Stomach (tissue), 19 donors: ENCODE measurements around the gene VCL. TPM values are rescaled to one million over a fixed set of nuclear protein-coding genes. Genes with fewer than 3 reads are reported as not detected.

Experiments
- DNase-seq, 2 donors: peaks; one replicate each; pipeline versions ENCODE4 v3.0.0 to v3.0.0-alpha.2; 2013 to 2019
- H3K27ac ChIP-seq, 5 donors: fragments of 200-600 bp in 4 of 5; sonication (generic) in 4 of 5; one replicate each; pipeline ENCODE4 v1.5.1; 2013 to 2019; ENCODE audit warnings: mild to moderate bottlenecking in 1 of 5, moderate library complexity in 1 of 5
- H3K27me3 ChIP-seq, 3 donors: fragments of 200-600 bp; sonication (generic); one replicate each; pipeline ENCODE4 v1.5.1; 2017 to 2019; ENCODE audit warnings: mixed run types in 1 of 3
- H3K36me3 ChIP-seq, 4 donors: fragments of 200-600 bp; sonication (generic); 1 replicate in 3 of 4; 2 replicates in 1 of 4; pipeline ENCODE4 v1.5.1; 2016 to 2019
- H3K4me1 ChIP-seq, 4 donors: fragments of 200-600 bp; sonication (generic); one replicate each; pipeline ENCODE4 v1.5.1; 2016 to 2019
- H3K4me3 ChIP-seq, 4 donors: fragments of 200-600 bp; sonication (generic) in 3 of 4; one replicate each; pipeline ENCODE4 v1.5.1; 2016 to 2019; ENCODE audit warnings: mild to moderate bottlenecking in 1 of 4
- H3K9me3 ChIP-seq, 4 donors: fragments of 200-600 bp; sonication (generic); one replicate each; pipeline ENCODE4 v1.5.1; 2016 to 2019
- CTCF ChIP-seq, 7 experiments: fragments of 450-650 bp in 4 of 7; fragments of 200-600 bp in 3 of 7; sonication (generic) in 3 of 7; IDR thresholded peaks; one replicate each; pipeline ENCODE4 v1.5.1; 2016 to 2019; ENCODE audit warnings: antibody characterized with exemption in 7 of 7, control low read depth in 2 of 7, mild to moderate bottlenecking in 1 of 7
- EP300 ChIP-seq: sonication (generic); formaldehyde crosslinking; IDR thresholded peaks from one replicate; pipeline ENCODE4 v1.6.1; 2017; ENCODE audit warnings: antibody characterized with exemption
- POLR2A ChIP-seq, 4 donors: fragments of 450-650 bp; IDR thresholded peaks; one replicate each; pipeline ENCODE4 v1.6.1; 2016; ENCODE audit warnings: antibody characterized with exemption in 4 of 4, control low read depth in 2 of 4, mild to moderate bottlenecking in 1 of 4, moderate library complexity in 1 of 4
- POLR2AphosphoS5 ChIP-seq, 3 donors: sonication (generic); formaldehyde crosslinking; IDR thresholded peaks; one replicate each; pipeline ENCODE4 v1.6.1; 2016; ENCODE audit warnings: antibody characterized with exemption in 3 of 3
- WGBS, 5 donors: extraction: QIAGEN DNeasy Blood & Tissue Kit in 3 of 5; methylation state at CpG; one replicate each; pipeline versions ENCODE4 v1.1.5 to v1.1.7; 2013 to 2018; 5-methylcytosine and 5-hydroxymethylcytosine counted together
- intact Hi-C: fragments of 100-400 bp; cut with DNase I; formaldehyde crosslinking; loops from one replicate; pipeline ENCODE4 v1.15.1; 2023; ENCODE audit warnings: low total_unique reads
- long read RNA-seq, 10 donors: transcript quantifications; one replicate each; lab custom pipeline, GENCODE V29; 2026
- polyA plus RNA-seq, 3 donors: library from polyadenylated mRNA; stranded (reverse); fragments of 200-250 nt; gene quantifications; one replicate each; pipeline ENCODE4 v1.2.3, GENCODE V29; 2013
- total RNA-seq, 5 donors: library from RNA; depleted of rRNA; stranded (reverse); fragments of >200 nt; gene quantifications; one replicate each; pipeline versions ENCODE4 v1.1.0 to v1.2.3, GENCODE V29; 2014 to 2016
- donor health status: healthy with polysubstance abuse.
- donor health status: Bipolar disorder and iron deficiency.
- donor health status: healthy.

VCL gene
- total RNA-seq, result 100 to 1,000 TPM in 3 of 5 donors, 10 to 100 TPM in 2; 50.8 to 211 (median 107) TPM
- polyA plus RNA-seq, result 10 to 100 TPM; 11.2 to 33.2 (median 13.4) TPM
- long read RNA-seq, donor 1, full-length matches to known transcripts, result 9 of 87 reads
- long read RNA-seq, donor 1, partial matches to known transcripts, result 78 of 87 reads
- long read RNA-seq, donor 1, other reads (novel, unspliced or antisense), result 0 of 87 reads
- long read RNA-seq, donor 2, full-length matches to known transcripts, result 13 of 139 reads
- long read RNA-seq, donor 2, partial matches to known transcripts, result 126 of 139 reads
- long read RNA-seq, donor 2, other reads (novel, unspliced or antisense), result 0 of 139 reads
- long read RNA-seq, donor 3, full-length matches to known transcripts, result 3 of 41 reads
- long read RNA-seq, donor 3, partial matches to known transcripts, result 38 of 41 reads
- long read RNA-seq, donor 3, other reads (novel, unspliced or antisense), result 0 of 41 reads
- long read RNA-seq, donor 4, full-length matches to known transcripts, result 1 of 1 reads
- long read RNA-seq, donor 4, partial matches to known transcripts, result 0 of 1 reads
- long read RNA-seq, donor 4, other reads (novel, unspliced or antisense), result 0 of 1 reads
- long read RNA-seq, donor 5, full-length matches to known transcripts, result 7 of 71 reads
- long read RNA-seq, donor 5, partial matches to known transcripts, result 64 of 71 reads
- long read RNA-seq, donor 5, other reads (novel, unspliced or antisense), result 0 of 71 reads
- long read RNA-seq, donor 6, full-length matches to known transcripts, result 30 of 172 reads
- long read RNA-seq, donor 6, partial matches to known transcripts, result 130 of 172 reads
- long read RNA-seq, donor 6, other reads (novel, unspliced or antisense), result 12 of 172 reads
- long read RNA-seq, donor 7, full-length matches to known transcripts, result 31 of 180 reads
- long read RNA-seq, donor 7, partial matches to known transcripts, result 149 of 180 reads
- long read RNA-seq, donor 7, other reads (novel, unspliced or antisense), result 0 of 180 reads
- long read RNA-seq, donor 8, full-length matches to known transcripts, result 10 of 20 reads
- long read RNA-seq, donor 8, partial matches to known transcripts, result 10 of 20 reads
- long read RNA-seq, donor 8, other reads (novel, unspliced or antisense), result 0 of 20 reads
- long read RNA-seq, donor 9, full-length matches to known transcripts, result 2 of 8 reads
- long read RNA-seq, donor 9, partial matches to known transcripts, result 6 of 8 reads
- long read RNA-seq, donor 9, other reads (novel, unspliced or antisense), result 0 of 8 reads
- long read RNA-seq, donor 10, full-length matches to known transcripts, result 5 of 5 reads
- long read RNA-seq, donor 10, partial matches to known transcripts, result 0 of 5 reads
- long read RNA-seq, donor 10, other reads (novel, unspliced or antisense), result 0 of 5 reads

DNA sequence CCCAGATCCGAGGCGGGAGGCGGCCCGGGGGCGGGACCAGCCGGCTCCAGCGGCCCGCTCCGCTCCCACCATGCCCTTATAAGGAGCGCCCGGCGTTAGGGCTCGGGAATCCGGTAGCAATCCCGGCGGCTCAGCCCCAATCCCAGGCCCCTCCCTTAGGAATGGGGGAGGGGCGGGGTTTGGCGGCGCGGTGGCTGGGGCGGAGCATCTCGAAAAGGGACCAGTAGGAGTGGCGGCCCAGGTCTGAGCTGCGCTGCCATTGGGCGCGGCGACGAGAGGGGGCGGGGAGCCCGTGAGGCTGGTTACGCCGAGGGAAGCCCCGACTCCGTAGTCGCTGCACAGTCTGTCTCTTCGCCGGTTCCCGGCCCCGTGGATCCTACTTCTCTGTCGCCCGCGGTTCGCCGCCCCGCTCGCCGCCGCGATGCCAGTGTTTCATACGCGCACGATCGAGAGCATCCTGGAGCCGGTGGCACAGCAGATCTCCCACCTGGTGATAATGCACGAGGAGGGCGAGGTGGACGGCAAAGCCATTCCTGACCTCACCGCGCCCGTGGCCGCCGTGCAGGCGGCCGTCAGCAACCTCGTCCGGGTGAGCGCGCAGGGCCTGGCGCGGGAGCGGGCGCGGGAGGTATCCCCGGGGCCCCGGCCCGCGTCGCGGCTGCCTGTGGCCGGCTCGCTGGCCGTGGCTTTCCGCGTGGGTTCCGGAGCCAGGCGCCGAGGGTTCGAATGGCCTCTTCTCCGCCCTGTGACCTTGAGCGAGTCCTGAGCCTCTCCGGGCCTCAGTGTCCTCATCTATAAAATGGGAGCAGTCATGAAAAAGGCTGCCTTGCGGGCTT is at the start of gene VCL:
Gene VCL (plus strand): TSS at position 330 of the 836 bp plus-strand sequence. CDS start 92 bp downstream, at position 422.
- WGBS, 5 donors, result 0 to 1% (median 0%) methylated on average over 19 to 92 of the region's 92 CpGs
- peak within 1 kb of the TSS; percentile 76 to 98 (median 90) for H3K4me3 ChIP-seq
- H3K36me3 ChIP-seq, result no peaks in the 10 kb centered on the region

GRCh38 chr10:73948947-73949633 is 48.8 kb upstream of the VCL start:
- Histone ChIP-seq H3K27ac (no peak overlapping the region), H3K36me3 (no peaks in the 10 kb centered on the region), H3K27me3 (no peaks in the 10 kb centered on the region), H3K4me1 (no peaks in the 10 kb centered on the region), H3K9me3 (no peaks in the 10 kb centered on the region), H3K4me3 (no peak overlapping the region)
- no peak for DNase-seq
- 81 to 90% (median 88%) methylated on average over 10 of the region's 10 CpGs for WGBS, 5 donors
- intact Hi-C loops, result no loop called here
- TF ChIP-seq POLR2A (IDR thresholded peaks at IDR 0.05), result no peak

More for the DNA sequence above, at the start of gene VCL:
- DNase-seq, result peak; percentile 99 to 100
- Histone ChIP-seq H3K4me1 (peaks cover 17 to 62% (median 34%) of the 10 kb centered on the region in 4 donors), H3K27ac (peak within 1 kb of the TSS; percentile 95 to 98 (median 97)), H3K27me3 (no peaks in the 10 kb centered on the region), H3K9me3 (no peaks in the 10 kb centered on the region)
- TF ChIP-seq POLR2AphosphoS5 (IDR thresholded peaks at IDR 0.05) (peak; percentile 95 to 100 (median 100)), EP300 (no peak), CTCF (IDR thresholded peaks at IDR 0.05) (peak in 1 of 7 experiments; percentile 21), POLR2A (IDR thresholded peaks at IDR 0.05) (peak in 2 of 4 donors; percentile 92 to 99)
- intact Hi-C loops, result no loop called here

- DNase-seq, result peak in 1 of 2 donors; percentile 61
- 75 to 86% (median 82%) methylated on average over 13 of the region's 13 CpGs for WGBS, 5 donors
These were observed 47.6 kb upstream of the VCL start for GRCh38 chr10:73950155-73950948.

More at GRCh38 chr10:73950155-73950948, 47.6 kb upstream of the VCL start:
- Histone ChIP-seq H3K36me3 (no peaks in the 10 kb centered on the region), H3K9me3 (no peaks in the 10 kb centered on the region), H3K4me3 (no peak overlapping the region), H3K27me3 (no peaks in the 10 kb centered on the region), H3K27ac (no peak overlapping the region), H3K4me1 (peaks cover 0 to under 1% (median 0%) of the 10 kb centered on the region in 4 donors)
- TF ChIP-seq POLR2A (IDR thresholded peaks at IDR 0.05), result no peak
- TF ChIP-seq POLR2AphosphoS5 (IDR thresholded peaks at IDR 0.05), result no peak
- TF ChIP-seq EP300, result no peak
- no peak for TF ChIP-seq CTCF (IDR thresholded peaks at IDR 0.05)
- intact Hi-C loops, result no loop called here
